Large intestine (tissue), 3 donors: ENCODE data around the gene VENTX. TPM values are rescaled to one million over a fixed set of nuclear protein-coding genes. Genes with fewer than 3 reads are reported as not detected.

ENCODE experiments used
- DNase-seq, 2 donors: peaks; one replicate each; pipeline versions ENCODE4 v3.0.0 to v3.0.0-alpha.2; 2013
- H3K27ac ChIP-seq: one replicate; pipeline ENCODE4 v1.5.1; 2013; ENCODE audit warnings: low read length
- H3K27me3 ChIP-seq: 2 replicates; pipeline ENCODE4 v1.6.1; 2013; ENCODE audit warnings: low read length; ENCODE audit not compliant: control insufficient read depth, insufficient read depth
- H3K36me3 ChIP-seq: 2 replicates; pipeline ENCODE4 v1.6.1; 2013; ENCODE audit warnings: low read length; ENCODE audit not compliant: control insufficient read depth, insufficient read depth
- H3K4me1 ChIP-seq: one replicate; pipeline ENCODE4 v1.6.1; 2013; ENCODE audit warnings: low read length; ENCODE audit not compliant: control insufficient read depth, insufficient read depth
- H3K4me3 ChIP-seq: one replicate; pipeline ENCODE4 v1.5.1; 2013; ENCODE audit warnings: low read length
- H3K9me3 ChIP-seq: one replicate; pipeline ENCODE4 v1.6.1; 2013; ENCODE audit warnings: mild to moderate bottlenecking, low read depth, low read length, moderate library complexity; ENCODE audit not compliant: control insufficient read depth
- WGBS: methylation state at CpG from one replicate; pipeline ENCODE4 v1.1.5; 2013; ENCODE audit warnings: low lambda C conversion rate; ENCODE audit not compliant: insufficient coverage; 5-methylcytosine and 5-hydroxymethylcytosine counted together
- polyA plus RNA-seq: library from polyadenylated mRNA; unstranded; fragments of 120-200 nt; gene quantifications from one replicate; pipeline ENCODE4 v1.2.1, GENCODE V29; 2013

VENTX gene
- polyA plus RNA-seq, 1 donor: 0.22 TPM

DNA sequence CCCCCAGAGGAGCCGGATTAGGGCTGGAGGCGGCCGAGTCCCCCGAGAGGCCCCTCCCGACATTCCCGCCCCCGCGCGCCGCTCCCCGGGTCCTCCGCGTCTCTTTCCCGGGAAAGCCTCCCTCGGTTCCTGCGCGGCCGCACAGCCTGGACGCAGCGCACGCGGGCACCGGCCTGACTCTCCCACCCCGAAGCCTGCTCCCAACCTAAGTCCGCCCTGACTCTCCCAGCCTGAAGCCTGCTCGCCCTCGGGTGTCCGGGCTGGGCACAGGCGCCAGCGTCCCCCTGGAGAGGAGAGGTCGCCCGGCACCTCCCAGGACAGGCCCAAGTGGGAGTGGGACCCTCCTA, 441 bp upstream of the VENTX start:
- H3K4me3 ChIP-seq: no peak overlapping the region
- WGBS: no CpG with 5 or more reads among the region's 32 CpGs
- H3K9me3 ChIP-seq: peaks cover 5% of the 10 kb centered on the region
- DNase-seq: peak in 1 of 2 donors; percentile 35
- H3K4me1 ChIP-seq: peaks cover 31% of the 10 kb centered on the region
- H3K27ac ChIP-seq: no peak overlapping the region
- no peaks in the 10 kb centered on the region for H3K36me3 ChIP-seq
- H3K27me3 ChIP-seq: peaks cover 78% of the 10 kb centered on the region

DNA sequence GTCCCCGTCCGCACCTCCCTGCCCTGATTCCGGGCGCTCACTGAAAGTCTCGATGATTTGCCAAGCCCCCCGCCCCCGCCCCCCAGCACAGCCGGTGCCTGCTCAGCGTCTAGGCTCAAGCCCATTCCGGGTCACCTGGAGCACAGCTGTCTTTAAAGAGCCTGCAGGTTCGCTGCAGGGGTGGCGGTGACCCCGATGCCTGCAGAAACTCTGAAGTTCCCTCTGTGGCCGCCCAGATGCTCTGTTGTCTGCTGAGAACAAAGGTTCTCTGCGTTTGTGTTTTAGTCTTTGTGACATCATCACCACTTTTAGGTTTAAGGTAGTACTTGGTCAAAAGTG, 780 bp downstream of the VENTX start:
- Histone ChIP-seq H3K4me3 (no peak overlapping the region), H3K4me1 (peaks cover 39% of the 10 kb centered on the region), H3K27me3 (peaks cover 66% of the 10 kb centered on the region), H3K27ac (no peak overlapping the region), H3K9me3 (peaks cover 5% of the 10 kb centered on the region), H3K36me3 (no peaks in the 10 kb centered on the region)
- WGBS: no CpG with 5 or more reads among the region's 15 CpGs
- DNase-seq: no peak

DNA sequence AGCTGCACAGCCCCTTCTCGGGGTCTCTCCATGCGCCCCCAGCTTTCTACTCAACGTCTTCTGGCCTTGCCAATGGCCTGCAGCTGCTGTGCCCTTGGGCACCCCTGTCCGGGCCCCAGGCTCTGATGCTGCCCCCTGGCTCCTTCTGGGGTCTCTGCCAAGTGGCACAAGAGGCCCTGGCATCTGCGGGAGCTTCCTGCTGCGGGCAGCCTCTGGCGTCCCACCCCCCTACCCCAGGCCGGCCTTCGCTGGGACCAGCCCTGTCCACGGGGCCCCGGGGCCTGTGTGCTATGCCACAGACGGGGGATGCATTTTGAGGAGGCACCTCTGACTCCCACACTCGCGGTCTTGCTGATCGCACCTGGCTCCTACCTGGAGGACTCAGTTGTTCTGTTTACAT, 2.3 kb downstream of the VENTX start:
- Histone ChIP-seq H3K9me3 (peaks cover 5% of the 10 kb centered on the region), H3K36me3 (no peaks in the 10 kb centered on the region), H3K4me1 (peaks cover 54% of the 10 kb centered on the region), H3K4me3 (no peak overlapping the region), H3K27ac (no peak overlapping the region), H3K27me3 (peaks cover 55% of the 10 kb centered on the region)
- WGBS: no CpG with 5 or more reads among the region's 15 CpGs
- no peak for DNase-seq

DNA sequence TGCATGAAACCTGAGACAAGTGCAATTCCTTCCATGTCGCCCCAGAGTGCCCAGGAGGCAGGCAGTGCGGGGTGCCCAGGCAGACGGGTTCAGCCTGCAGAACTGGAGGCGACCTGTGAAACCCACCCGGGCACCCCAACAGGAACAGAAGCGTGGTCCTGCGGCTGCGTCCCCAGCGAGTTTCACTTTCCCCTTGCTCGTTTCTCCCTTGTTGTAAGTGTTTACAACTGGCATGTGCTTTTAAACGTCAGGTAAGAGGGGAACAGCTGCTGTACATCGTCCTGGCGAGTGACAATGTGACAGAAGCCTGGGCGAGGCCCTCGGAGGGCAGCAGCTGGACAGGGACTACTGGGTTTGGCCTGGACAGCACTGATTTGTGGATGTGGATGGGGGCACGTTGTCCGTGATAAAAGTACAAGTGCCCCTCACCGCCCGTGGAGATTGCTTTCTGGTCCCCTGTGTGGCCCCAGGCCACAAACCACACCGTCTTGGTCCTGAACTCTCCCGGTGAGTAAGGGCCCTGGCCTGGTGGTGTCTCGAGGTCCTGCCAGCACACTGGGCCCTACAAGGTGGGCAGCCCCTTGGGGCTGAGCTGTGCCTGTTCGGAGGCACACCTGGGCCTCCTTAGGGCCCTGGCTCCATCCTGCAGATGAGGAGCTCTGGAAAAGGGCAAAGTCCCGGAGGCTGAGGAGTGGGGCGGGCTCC, 4.0 kb downstream of the VENTX start:
- H3K4me3 ChIP-seq: no peak overlapping the region
- no peaks in the 10 kb centered on the region for H3K36me3 ChIP-seq
- peaks cover 67% of the 10 kb centered on the region for H3K4me1 ChIP-seq
- H3K27ac ChIP-seq: no peak overlapping the region
- WGBS: no CpG with 5 or more reads among the region's 25 CpGs
- peaks cover 2% of the 10 kb centered on the region for H3K9me3 ChIP-seq
- H3K27me3 ChIP-seq: peaks cover 40% of the 10 kb centered on the region
- peak; percentile 59 to 68 for DNase-seq

DNA sequence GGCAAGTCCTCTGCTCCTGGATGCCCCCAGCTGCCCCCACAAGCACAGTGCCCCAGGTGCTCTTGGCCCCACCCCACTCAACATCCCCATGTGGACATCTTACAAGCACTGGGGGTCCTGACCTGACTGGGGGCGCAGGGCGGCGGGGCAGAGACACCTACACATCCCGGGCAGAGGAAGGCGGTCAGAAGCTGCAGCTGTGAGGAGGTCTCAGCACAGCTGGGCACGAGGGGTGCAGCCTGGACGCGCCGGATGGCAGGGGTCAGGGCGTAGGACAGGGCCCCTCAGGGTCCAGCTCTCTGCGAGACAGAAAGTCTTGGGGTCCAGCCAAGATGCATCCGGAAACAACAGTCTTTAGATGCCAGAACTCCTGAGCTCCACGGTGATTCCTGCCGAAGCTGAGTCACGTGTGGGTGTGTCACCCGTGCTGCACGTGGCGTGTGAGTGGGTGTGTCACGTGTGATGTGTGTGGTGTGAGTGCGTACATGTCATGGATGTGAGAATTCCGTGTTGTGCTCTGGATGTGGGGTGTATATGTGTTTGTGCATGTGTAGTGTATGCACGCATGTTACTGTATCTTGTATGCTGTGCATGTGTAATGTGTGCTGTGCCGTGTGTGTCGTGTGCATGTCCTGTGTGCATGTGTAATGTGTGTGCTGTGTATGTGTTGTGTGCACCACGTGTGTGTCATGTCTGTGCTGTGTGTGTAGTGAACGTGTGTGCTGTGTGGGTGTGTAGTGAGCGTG, 5.1 kb downstream of the VENTX start:
- WGBS: no CpG with 5 or more reads among the region's 27 CpGs
- peaks cover 29% of the 10 kb centered on the region for H3K27me3 ChIP-seq
- peaks cover 1% of the 10 kb centered on the region for H3K9me3 ChIP-seq
- H3K4me1 ChIP-seq: peaks cover 66% of the 10 kb centered on the region
- H3K4me3 ChIP-seq: no peak overlapping the region
- no peak for DNase-seq
- no peak overlapping the region for H3K27ac ChIP-seq
- no peaks in the 10 kb centered on the region for H3K36me3 ChIP-seq

DNA sequence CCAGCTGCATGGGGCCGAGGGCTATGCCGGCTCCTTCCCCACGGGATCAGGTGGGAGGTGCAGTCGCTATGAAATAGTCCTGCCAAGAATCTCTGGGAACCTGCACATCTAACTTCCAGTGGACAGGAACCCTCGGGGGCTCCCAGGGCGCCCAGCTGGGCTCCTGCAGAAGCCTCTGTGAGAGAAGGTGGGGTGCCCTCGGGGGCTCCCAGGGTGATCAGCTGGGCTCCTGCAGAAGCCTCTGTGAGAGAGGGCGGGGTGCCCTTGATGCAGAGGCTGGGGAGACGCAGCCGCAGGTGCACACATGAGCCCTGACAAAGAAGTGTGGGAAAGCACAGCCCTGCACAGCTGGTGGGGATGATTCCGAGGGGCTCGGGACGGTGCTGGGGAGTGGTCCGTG, 5.9 kb downstream of the VENTX start:
- Histone ChIP-seq H3K4me1 (peaks cover 60% of the 10 kb centered on the region), H3K4me3 (no peak overlapping the region), H3K27me3 (peaks cover 21% of the 10 kb centered on the region), H3K9me3 (no peaks in the 10 kb centered on the region), H3K27ac (no peak overlapping the region), H3K36me3 (no peaks in the 10 kb centered on the region)
- DNase-seq: no peak
- no CpG with 5 or more reads among the region's 14 CpGs for WGBS

DNA sequence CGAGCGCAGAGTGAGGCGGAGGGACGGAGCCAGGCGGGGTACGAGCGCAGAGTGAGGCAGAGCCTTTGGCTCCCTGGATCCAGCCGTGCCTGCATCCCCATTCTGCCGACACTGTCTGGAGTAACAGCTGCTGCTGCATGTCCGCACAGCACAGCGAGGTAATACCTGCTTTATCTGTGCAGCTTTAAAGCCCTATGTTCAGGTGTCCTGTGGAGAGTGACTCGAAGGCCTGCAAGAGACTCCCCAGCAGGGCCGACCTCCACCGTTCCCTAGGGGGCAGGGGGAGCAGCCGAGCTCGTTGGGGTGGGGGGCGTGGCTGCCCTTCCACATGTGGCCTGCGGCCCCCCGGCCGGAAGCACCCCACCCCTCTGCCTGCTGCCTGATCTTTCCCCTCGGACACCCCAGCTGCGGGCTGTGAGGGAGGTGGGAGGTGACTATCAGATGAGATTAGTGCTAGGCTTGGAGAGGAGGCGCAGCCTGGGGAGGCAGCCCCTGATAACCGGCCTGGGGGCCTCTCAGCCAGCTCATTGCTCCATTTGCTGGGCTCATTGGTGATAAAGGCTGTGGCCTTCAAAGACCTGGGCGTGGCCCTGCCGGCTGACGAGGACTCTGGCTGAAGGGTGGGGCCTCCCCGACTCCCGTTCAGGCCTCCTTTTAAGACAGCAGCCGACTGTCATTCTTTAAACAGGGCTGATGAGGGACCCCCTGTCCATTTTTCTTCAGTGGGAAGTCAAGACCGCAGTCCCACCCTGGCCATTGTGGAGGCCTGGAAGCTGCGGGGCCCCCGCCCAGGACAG, 8.0 kb downstream of the VENTX start:
- WGBS: no CpG with 5 or more reads among the region's 33 CpGs
- peak; percentile 92 to 96 for DNase-seq
- Histone ChIP-seq H3K27me3 (peaks cover 8% of the 10 kb centered on the region), H3K4me1 (peaks cover 63% of the 10 kb centered on the region), H3K27ac (peak overlapping the region; percentile 54), H3K4me3 (peak overlapping the region; percentile 18), H3K36me3 (no peaks in the 10 kb centered on the region), H3K9me3 (no peaks in the 10 kb centered on the region)

DNA sequence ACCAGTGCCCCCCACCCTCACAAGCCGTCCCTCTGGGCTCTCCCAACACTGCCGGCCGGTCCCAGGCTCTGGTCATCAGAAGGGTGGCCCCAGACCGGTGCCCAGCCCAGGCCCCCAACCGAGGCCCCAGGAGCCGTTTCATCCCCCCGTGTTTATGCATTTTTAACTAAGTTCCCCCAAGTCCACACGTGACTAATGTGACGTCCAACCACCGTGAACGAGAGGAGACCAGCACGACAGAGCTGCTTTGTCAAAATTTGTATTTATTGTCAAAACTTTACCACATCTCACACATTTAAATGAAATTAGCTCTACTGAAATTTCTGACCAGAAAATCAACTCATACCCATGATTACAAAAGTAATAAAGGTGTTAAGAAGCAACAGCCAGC, 8.6 kb downstream of the VENTX start:
- WGBS: no CpG with 5 or more reads among the region's 12 CpGs
- Histone ChIP-seq H3K4me3 (peak overlapping the region; percentile 18), H3K4me1 (peaks cover 57% of the 10 kb centered on the region), H3K9me3 (no peaks in the 10 kb centered on the region), H3K36me3 (no peaks in the 10 kb centered on the region), H3K27me3 (peaks cover 8% of the 10 kb centered on the region), H3K27ac (peak overlapping the region; percentile 54)
- DNase-seq: peak in 1 of 2 donors; percentile 39

DNA sequence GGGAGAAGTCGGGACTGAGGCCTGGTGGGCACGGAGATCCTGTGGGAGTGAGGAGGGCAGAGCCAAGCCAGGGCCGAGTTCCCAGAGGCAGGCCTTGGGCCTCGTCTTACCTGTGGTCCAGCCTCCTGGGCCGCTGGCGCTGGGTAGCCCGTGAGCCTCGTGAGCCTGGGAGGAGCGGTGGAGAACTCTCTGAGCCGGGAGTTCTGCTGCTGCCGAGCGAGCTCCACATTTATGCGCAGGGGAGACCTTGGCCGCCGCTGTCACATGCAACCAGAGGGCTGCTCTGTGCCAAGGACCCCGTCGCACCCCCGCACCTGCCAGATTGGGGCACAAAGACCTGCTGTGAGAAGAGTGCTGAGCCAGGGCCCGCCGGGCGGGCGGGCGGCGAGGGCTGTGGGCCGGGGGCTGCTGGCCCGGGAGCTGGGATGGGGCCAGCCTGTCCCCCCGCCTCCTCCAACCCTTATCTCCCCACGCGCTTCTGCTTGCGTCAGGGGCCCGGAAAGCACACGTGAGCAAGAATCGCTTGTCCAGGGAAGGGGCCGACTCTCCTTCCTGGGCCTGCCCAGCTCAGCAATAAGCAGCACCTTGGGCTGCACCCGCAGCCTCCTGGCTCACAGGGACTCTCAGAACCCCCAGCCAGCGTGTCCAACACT, 10.2 kb downstream of the VENTX start:
- no peaks in the 10 kb centered on the region for H3K36me3 ChIP-seq
- no peaks in the 10 kb centered on the region for H3K9me3 ChIP-seq
- H3K27ac ChIP-seq: no peak overlapping the region
- no peak overlapping the region for H3K4me3 ChIP-seq
- H3K27me3 ChIP-seq: peaks cover 4% of the 10 kb centered on the region
- no CpG with 5 or more reads among the region's 36 CpGs for WGBS
- no peak for DNase-seq
- peaks cover 42% of the 10 kb centered on the region for H3K4me1 ChIP-seq

DNA sequence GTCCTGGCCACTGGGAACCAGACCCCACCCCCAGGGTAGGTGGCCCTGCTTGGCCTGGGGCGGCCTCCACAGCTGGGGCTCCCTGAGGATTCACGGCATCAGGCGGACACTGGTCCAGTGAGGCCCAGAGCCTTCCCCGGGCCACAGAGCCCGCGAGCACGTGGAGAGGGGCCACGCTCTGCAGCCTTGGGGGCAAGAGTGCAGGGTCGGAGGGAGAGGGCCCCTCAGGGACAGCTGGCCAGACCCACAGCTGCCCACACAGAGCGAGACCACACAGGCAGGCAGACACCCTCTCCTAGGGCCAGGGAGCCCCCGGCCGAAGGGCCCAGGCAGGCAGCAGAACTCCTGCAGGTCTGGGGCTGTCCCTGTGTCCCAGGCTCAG, 10.7 kb downstream of the VENTX start:
- Histone ChIP-seq H3K4me3 (no peak overlapping the region), H3K27me3 (peaks cover 4% of the 10 kb centered on the region), H3K4me1 (peaks cover 41% of the 10 kb centered on the region), H3K9me3 (no peaks in the 10 kb centered on the region), H3K36me3 (no peaks in the 10 kb centered on the region), H3K27ac (no peak overlapping the region)
- DNase-seq: no peak
- WGBS: no CpG with 5 or more reads among the region's 12 CpGs
